ENCODE measurements around the gene SPINT1.

GRCh38 chr15:40906091-40906990 lies 62.5 kb downstream of the SPINT1 start:
- TF ChIP-seq, protein P1, sequence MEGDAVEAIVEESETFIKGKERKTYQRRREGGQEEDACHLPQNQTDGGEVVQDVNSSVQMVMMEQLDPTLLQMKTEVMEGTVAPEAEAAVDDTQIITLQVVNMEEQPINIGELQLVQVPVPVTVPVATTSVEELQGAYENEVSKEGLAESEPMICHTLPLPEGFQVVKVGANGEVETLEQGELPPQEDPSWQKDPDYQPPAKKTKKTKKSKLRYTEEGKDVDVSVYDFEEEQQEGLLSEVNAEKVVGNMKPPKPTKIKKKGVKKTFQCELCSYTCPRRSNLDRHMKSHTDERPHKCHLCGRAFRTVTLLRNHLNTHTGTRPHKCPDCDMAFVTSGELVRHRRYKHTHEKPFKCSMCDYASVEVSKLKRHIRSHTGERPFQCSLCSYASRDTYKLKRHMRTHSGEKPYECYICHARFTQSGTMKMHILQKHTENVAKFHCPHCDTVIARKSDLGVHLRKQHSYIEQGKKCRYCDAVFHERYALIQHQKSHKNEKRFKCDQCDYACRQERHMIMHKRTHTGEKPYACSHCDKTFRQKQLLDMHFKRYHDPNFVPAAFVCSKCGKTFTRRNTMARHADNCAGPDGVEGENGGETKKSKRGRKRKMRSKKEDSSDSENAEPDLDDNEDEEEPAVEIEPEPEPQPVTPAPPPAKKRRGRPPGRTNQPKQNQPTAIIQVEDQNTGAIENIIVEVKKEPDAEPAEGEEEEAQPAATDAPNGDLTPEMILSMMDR (IDR thresholded peaks at IDR 0.05; ENCODE audit: poor library complexity), result peak; percentile 84
- TF ChIP-seq EZH2 (IDR thresholded peaks at IDR 0.05; ENCODE audit: borderline replicate concordance), result no peak

All from hepatocyte (in vitro differentiated cells).